OCI-M1 (cell line): ENCODE measurements around the gene ZNF639.

ENCODE experiments used
- DNase-seq: peaks from one replicate; lab custom pipeline; 2025; lab: John Stamatoyannopoulos, UW

Gene ZNF639

GRCh38 chr3:179318876-179319275 lies 4.0 kb upstream of the ZNF639 start:
- no peak for DNase-seq

- DNase-seq = peak; percentile 68
Observed at GRCh38 chr3:179321668-179322285, 1.1 kb upstream of the ZNF639 start.

- peak; percentile 71 for DNase-seq
Observed at GRCh38 chr3:179323197-179324110, 623 bp downstream of the ZNF639 start.

GRCh38 chr3:179324270-179324754 lies 1.5 kb downstream of the ZNF639 start:
- DNase-seq = peak; percentile 34

GRCh38 chr3:179330438-179330837 lies 7.6 kb downstream of the ZNF639 start:
- no peak for DNase-seq

- no peak for DNase-seq
Observed at GRCh38 chr3:179332240-179332639, 9.4 kb downstream of the ZNF639 start.

- no peak for DNase-seq
Observed at GRCh38 chr3:179333084-179333483, 10.3 kb downstream of the ZNF639 start.

- DNase-seq = no peak
Observed at GRCh38 chr3:179336345-179336929, 13.6 kb downstream of the ZNF639 start.

GRCh38 chr3:179347345-179348194 lies 24.7 kb downstream of the ZNF639 start, which contains the start of gene MFN1:
MFN1 (plus strand) TSS chr3:179347709; CDS start chr3:179348852, 1,143 bp downstream.
- peak; percentile 94 for DNase-seq

GRCh38 chr3:179348325-179349013 lies 25.6 kb downstream of the ZNF639 start:
- DNase-seq = peak; percentile 35

GRCh38 chr3:179355996-179356395 lies 33.2 kb downstream of the ZNF639 start:
- no peak for DNase-seq

GRCh38 chr3:179363332-179363731 lies 40.5 kb downstream of the ZNF639 start:
- no peak for DNase-seq

- no peak for DNase-seq
Observed at GRCh38 chr3:179369621-179370020, 46.8 kb downstream of the ZNF639 start.

- peak; percentile 5 for DNase-seq
Observed at GRCh38 chr3:179373938-179374337, 51.1 kb downstream of the ZNF639 start.

- DNase-seq = peak; percentile 72
Observed at GRCh38 chr3:179375091-179375999, 52.5 kb downstream of the ZNF639 start.

GRCh38 chr3:179376474-179376873 lies 53.6 kb downstream of the ZNF639 start:
- peak; percentile 2 for DNase-seq
